SK-N-SH (cell line): Measurements from ENCODE around the gene LMO7.

Experiments
- POLR2AphosphoS5 ChIP-seq: IDR thresholded peaks from 2 replicates; pipeline ENCODE4 v1.6.1; 2012; ENCODE audit warnings: low read depth, low read length
- TF ChIP-seq, protein P1 (sequence below): fragments of 200-600 bp; sonication (generic); IDR thresholded peaks from 2 replicates; pipeline ENCODE4 v1.6.1; 2017; ENCODE audit warnings: antibody characterized with exemption, mild to moderate bottlenecking, moderate library complexity

DNA sequence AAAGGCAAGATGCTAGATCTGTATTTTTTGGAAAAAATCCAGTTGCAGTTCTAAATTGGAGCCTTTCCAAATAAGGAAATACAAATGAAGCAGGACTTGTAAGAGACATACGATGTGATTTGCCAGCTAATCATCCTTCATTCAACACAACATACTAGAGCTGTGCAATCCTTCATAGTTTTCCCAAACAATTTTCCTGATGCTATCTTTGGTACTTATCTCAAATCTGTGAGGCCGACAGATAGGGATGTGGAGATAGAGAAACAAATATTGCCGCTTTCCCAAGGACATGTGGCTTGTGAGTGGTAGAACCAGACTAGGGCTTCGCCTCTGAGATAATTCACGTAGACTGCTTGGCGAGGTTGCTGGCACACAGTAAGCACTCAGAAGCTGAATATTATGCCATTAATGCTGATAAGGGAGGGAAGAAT lies 176.6 kb downstream of the LMO7 start:
- TF ChIP-seq POLR2AphosphoS5, result no peak
- TF ChIP-seq, protein P1, sequence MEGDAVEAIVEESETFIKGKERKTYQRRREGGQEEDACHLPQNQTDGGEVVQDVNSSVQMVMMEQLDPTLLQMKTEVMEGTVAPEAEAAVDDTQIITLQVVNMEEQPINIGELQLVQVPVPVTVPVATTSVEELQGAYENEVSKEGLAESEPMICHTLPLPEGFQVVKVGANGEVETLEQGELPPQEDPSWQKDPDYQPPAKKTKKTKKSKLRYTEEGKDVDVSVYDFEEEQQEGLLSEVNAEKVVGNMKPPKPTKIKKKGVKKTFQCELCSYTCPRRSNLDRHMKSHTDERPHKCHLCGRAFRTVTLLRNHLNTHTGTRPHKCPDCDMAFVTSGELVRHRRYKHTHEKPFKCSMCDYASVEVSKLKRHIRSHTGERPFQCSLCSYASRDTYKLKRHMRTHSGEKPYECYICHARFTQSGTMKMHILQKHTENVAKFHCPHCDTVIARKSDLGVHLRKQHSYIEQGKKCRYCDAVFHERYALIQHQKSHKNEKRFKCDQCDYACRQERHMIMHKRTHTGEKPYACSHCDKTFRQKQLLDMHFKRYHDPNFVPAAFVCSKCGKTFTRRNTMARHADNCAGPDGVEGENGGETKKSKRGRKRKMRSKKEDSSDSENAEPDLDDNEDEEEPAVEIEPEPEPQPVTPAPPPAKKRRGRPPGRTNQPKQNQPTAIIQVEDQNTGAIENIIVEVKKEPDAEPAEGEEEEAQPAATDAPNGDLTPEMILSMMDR, result no peak
